ENCODE measurements around the gene EXOSC1.

DNA sequence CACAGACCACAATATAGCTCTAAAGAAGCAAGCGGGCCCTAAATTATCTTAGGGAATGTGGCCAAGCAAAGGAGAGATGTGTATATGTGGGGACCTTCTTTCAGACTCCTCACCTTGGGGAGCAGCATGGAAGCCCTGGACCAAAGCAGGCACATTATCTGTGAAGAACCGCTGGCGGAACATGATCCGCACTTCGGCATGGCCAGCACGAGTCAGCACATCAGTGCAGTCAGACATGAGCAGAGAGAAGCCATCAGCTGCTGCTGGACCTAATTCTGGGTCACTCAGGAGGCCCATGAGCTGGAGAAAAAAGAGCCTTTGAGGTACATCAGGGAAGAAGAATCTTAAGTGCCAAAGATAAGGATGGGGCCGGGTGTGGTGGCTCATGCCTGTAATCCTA, 14.1 kb upstream of the EXOSC1 start:
- TF ChIP-seq, protein P1, sequence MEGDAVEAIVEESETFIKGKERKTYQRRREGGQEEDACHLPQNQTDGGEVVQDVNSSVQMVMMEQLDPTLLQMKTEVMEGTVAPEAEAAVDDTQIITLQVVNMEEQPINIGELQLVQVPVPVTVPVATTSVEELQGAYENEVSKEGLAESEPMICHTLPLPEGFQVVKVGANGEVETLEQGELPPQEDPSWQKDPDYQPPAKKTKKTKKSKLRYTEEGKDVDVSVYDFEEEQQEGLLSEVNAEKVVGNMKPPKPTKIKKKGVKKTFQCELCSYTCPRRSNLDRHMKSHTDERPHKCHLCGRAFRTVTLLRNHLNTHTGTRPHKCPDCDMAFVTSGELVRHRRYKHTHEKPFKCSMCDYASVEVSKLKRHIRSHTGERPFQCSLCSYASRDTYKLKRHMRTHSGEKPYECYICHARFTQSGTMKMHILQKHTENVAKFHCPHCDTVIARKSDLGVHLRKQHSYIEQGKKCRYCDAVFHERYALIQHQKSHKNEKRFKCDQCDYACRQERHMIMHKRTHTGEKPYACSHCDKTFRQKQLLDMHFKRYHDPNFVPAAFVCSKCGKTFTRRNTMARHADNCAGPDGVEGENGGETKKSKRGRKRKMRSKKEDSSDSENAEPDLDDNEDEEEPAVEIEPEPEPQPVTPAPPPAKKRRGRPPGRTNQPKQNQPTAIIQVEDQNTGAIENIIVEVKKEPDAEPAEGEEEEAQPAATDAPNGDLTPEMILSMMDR (IDR thresholded peaks at IDR 0.05) = no peak
- TF ChIP-seq POLR2A (IDR thresholded peaks at IDR 0.05) (no peak), POLR2AphosphoS5 (IDR thresholded peaks at IDR 0.05) (no peak)
